OCI-LY1 (cell line): ENCODE measurements around the gene PIKFYVE.

Source experiments
- EZH2 ChIP-seq: fragments of 200-600 bp; sonication (generic), shearing (Covaris generic); IDR thresholded peaks from 2 replicates; pipeline ENCODE4 v1.8.0; 2017; ENCODE audit warnings: borderline replicate concordance, mixed run types, mild to moderate bottlenecking, antibody characterized with exemption, low read length, moderate library complexity, mixed read lengths
- TF ChIP-seq, protein P1 (sequence below): fragments of 200-600 bp; sonication (generic), shearing (Covaris generic); IDR thresholded peaks from 2 replicates; pipeline ENCODE4 v1.5.1; 2017; ENCODE audit warnings: mild to moderate bottlenecking, antibody characterized with exemption, low read length, moderate library complexity, mixed read lengths

DNA sequence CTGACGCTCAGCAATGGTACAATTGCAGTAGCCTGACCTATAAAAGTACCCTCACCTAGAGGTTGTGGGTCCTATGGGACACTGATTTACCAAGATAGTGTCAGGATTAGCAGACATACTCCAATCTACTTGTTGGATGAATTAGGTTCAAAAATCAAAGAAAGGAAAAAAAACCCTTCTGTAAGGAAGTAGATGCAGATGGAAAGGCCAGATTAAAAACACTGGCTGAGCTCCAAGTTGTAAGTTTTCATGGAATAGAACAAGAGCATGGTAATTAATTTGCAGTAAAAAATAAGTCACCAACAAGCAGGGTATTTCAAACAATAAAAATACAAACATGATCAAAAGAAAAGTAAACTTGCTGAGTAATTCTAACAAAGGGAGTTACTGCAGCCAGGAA, 37.6 kb upstream of the PIKFYVE start:
- TF ChIP-seq, protein P1, sequence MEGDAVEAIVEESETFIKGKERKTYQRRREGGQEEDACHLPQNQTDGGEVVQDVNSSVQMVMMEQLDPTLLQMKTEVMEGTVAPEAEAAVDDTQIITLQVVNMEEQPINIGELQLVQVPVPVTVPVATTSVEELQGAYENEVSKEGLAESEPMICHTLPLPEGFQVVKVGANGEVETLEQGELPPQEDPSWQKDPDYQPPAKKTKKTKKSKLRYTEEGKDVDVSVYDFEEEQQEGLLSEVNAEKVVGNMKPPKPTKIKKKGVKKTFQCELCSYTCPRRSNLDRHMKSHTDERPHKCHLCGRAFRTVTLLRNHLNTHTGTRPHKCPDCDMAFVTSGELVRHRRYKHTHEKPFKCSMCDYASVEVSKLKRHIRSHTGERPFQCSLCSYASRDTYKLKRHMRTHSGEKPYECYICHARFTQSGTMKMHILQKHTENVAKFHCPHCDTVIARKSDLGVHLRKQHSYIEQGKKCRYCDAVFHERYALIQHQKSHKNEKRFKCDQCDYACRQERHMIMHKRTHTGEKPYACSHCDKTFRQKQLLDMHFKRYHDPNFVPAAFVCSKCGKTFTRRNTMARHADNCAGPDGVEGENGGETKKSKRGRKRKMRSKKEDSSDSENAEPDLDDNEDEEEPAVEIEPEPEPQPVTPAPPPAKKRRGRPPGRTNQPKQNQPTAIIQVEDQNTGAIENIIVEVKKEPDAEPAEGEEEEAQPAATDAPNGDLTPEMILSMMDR = no peak
- TF ChIP-seq EZH2 = no peak
